ENCODE data around the gene AKR1B1. TPM values are rescaled to one million over a fixed set of nuclear protein-coding genes. Genes with fewer than 3 reads are reported as not detected.
A peak's percentile ranks its signal among the peaks of the same experiment; 100 is the strongest.

AKR1B1 gene
- total and polyA plus RNA-seq, 2 donors (not counting 3 experiments of a cell fraction or from before 2014, with no cell fraction given): 159 to 193 TPM

DNA sequence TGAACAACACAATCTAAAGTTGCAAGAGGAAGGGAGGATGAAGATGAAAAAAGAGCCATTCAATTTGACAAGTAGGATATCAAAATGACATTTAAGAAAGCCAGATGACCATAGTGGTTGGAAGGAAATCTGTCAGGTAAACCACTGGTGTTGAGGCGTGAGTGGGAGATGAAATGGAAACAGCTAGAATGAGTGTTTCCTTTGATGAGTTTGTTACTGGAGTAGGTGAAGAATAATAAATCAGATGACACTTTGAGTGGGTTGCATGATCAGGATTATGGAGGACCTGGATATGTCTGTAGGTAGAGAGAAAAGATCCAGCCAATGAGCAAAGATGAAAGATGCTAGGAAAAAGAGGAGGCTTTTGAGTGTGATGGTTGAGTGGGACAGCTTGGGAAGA lies 33.1 kb downstream of the AKR1B1 start:
- Histone ChIP-seq H3K36me3 (ENCODE audit: control insufficient read depth in 2 of 2, extremely low read depth in 1 of 2, insufficient read depth in 2 of 2, low read length in 2 of 2) (no peaks in the 10 kb centered on the region), H3K4me2 (ENCODE audit: insufficient read depth, low read length) (no peak overlapping the region), H3K27ac (ENCODE audit: insufficient read depth, low read depth, low read length) (no peak overlapping the region), H3K27me3 (ENCODE audit: control insufficient read depth in 2 of 2, insufficient read depth in 2 of 2, low read length in 2 of 2) (no peaks in the 10 kb centered on the region), H3K4me3 (replicated peaks in 1 of 3; ENCODE audit: insufficient read depth in 1 of 3, low read depth in 1 of 3, low read length in 3 of 3) (no peak overlapping the region), H4K20me1 (replicated peaks; ENCODE audit: control insufficient read depth, extremely low read depth, insufficient read depth, low read length) (no peaks in the 10 kb centered on the region), H3K4me1 (ENCODE audit: control insufficient read depth, extremely low read depth, insufficient read depth, low read length) (peaks cover 10% of the 10 kb centered on the region), H3K9me3 (replicated peaks; ENCODE audit: control insufficient read depth, insufficient read depth, low read length) (no peaks in the 10 kb centered on the region), H2AFZ (ENCODE audit: low read depth, low read length) (no peak overlapping the region), H3K9me1 (replicated peaks; ENCODE audit: control insufficient read depth, extremely low read depth, insufficient read depth, low read length) (no peaks in the 10 kb centered on the region), H3K79me2 (ENCODE audit: control insufficient read depth, insufficient read depth, low read length) (no peaks in the 10 kb centered on the region), H3K9ac (replicated peaks; ENCODE audit: extremely low read depth, insufficient read depth, low read length) (no peak overlapping the region)
- dilution Hi-C loops (cut with MboI; ENCODE audit: extremely low pct_ligation_motif_present, low sequenced_read_pairs): no loop called here
- no TSS peak for BruUV-seq (replicated peaks)
- intact Hi-C loops (cut with micrococcal nuclease): no loop called here
- CTCF ChIA-PET: interaction anchor here (1.1 to 1.3 kb wide), 2 partner anchors 121 to 181 kb away, joined by 3 read pairs; no protein-coding TSS in a partner anchor
- no peak for FAIRE-seq
- no peak for DNase-seq (ENCODE audit: low read depth, low spot score)
- POLR2A ChIA-PET: no interaction called here
- TF ChIP-seq JUN (IDR thresholded peaks at IDR 0.05; ENCODE audit: borderline replicate concordance, insufficient read depth, insufficient read length, low read depth) (no peak), POLR2AphosphoS5 (IDR thresholded peaks at IDR 0.05; ENCODE audit: insufficient read depth, low read depth, low read length) (no peak), EZH2 (IDR thresholded peaks at IDR 0.05; ENCODE audit: borderline replicate concordance, low read depth, low read length, severe bottlenecking) (no peak), GATA2 (IDR thresholded peaks at IDR 0.05; ENCODE audit: insufficient read depth, insufficient read length, low read depth, low read length) (no peak)
- TF ChIP-seq, protein P1, sequence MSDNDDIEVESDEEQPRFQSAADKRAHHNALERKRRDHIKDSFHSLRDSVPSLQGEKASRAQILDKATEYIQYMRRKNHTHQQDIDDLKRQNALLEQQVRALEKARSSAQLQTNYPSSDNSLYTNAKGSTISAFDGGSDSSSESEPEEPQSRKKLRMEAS (IDR thresholded peaks at IDR 0.05; ENCODE audit: insufficient read depth, insufficient read length): no peak

GRCh38 chr7:134422638-134423037 lies 36.3 kb downstream of the AKR1B1 start:
- DNase-seq (ENCODE audit: low read depth, low spot score): no peak
- dilution Hi-C loops (cut with MboI; ENCODE audit: extremely low pct_ligation_motif_present, low sequenced_read_pairs): no loop called here

More at GRCh38 chr7:134422638-134423037, 36.3 kb downstream of the AKR1B1 start:
- ChIA-PET POLR2A (no interaction called here), CTCF (interaction anchor here (0.6 to 3.0 kb wide), 5 partner anchors 10 to 282 kb away, joined by 3 to 35 read pairs (median 4); no protein-coding TSS in a partner anchor)
- BruUV-seq (replicated peaks): no TSS peak
- Histone ChIP-seq H3K9me3 (replicated peaks; ENCODE audit: control insufficient read depth, insufficient read depth, low read length) (no peaks in the 10 kb centered on the region), H3K27ac (ENCODE audit: insufficient read depth, low read depth, low read length) (no peak overlapping the region), H2AFZ (ENCODE audit: low read depth, low read length) (peak overlapping the region; percentile 63), H4K20me1 (replicated peaks; ENCODE audit: control insufficient read depth, extremely low read depth, insufficient read depth, low read length) (no peaks in the 10 kb centered on the region), H3K9ac (replicated peaks; ENCODE audit: extremely low read depth, insufficient read depth, low read length) (no peak overlapping the region), H3K4me2 (ENCODE audit: insufficient read depth, low read length) (peak overlapping the region; percentile 44), H3K4me3 (replicated peaks in 1 of 3; ENCODE audit: insufficient read depth in 1 of 3, low read depth in 1 of 3, low read length in 3 of 3) (no peak overlapping the region), H3K4me1 (ENCODE audit: control insufficient read depth, extremely low read depth, insufficient read depth, low read length) (peaks cover 10% of the 10 kb centered on the region), H3K27me3 (ENCODE audit: control insufficient read depth in 2 of 2, insufficient read depth in 2 of 2, low read length in 2 of 2) (no peaks in the 10 kb centered on the region), H3K9me1 (replicated peaks; ENCODE audit: control insufficient read depth, extremely low read depth, insufficient read depth, low read length) (no peaks in the 10 kb centered on the region), H3K79me2 (ENCODE audit: control insufficient read depth, insufficient read depth, low read length) (no peaks in the 10 kb centered on the region), H3K36me3 (ENCODE audit: control insufficient read depth in 2 of 2, extremely low read depth in 1 of 2, insufficient read depth in 2 of 2, low read length in 2 of 2) (no peaks in the 10 kb centered on the region)
- intact Hi-C loops (cut with micrococcal nuclease): loop anchor here (5.0 kb wide), 1 partner anchor 105 kb away; the partner anchor contains the start of gene SLC35B4
- peak; percentile 63 for FAIRE-seq
- TF ChIP-seq MYC (IDR thresholded peaks at IDR 0.05; ENCODE audit: low read depth, low read length): no peak
- TF ChIP-seq JUN (IDR thresholded peaks at IDR 0.05; ENCODE audit: borderline replicate concordance, insufficient read depth, insufficient read length, low read depth): no peak
- TF ChIP-seq EZH2 (IDR thresholded peaks at IDR 0.05; ENCODE audit: borderline replicate concordance, low read depth, low read length, severe bottlenecking): no peak
- no peak for TF ChIP-seq CTCF (IDR thresholded peaks at IDR 0.05; ENCODE audit: extremely low read depth in 1 of 2, insufficient read depth in 1 of 2, low read depth in 1 of 2, low read length in 2 of 2)
- TF ChIP-seq POLR2AphosphoS5 (IDR thresholded peaks at IDR 0.05; ENCODE audit: insufficient read depth, low read depth, low read length): no peak
- TF ChIP-seq FOS (IDR thresholded peaks at IDR 0.05; ENCODE audit: borderline replicate concordance, insufficient read depth, low read length): no peak
- TF ChIP-seq, protein P1 (IDR thresholded peaks at IDR 0.05; ENCODE audit: insufficient read depth, insufficient read length): no peak
- no peak for TF ChIP-seq POLR2A (IDR thresholded peaks at IDR 0.05; ENCODE audit: low read depth, low read length)
- no peak for TF ChIP-seq GATA2 (IDR thresholded peaks at IDR 0.05; ENCODE audit: insufficient read depth, insufficient read length, low read depth, low read length)

Data from endothelial cell of umbilical vein (primary cell).